ENCODE results near the gene TMEM225. TPM values are rescaled to one million over a fixed set of nuclear protein-coding genes. Genes with fewer than 3 reads are reported as not detected.

Gene TMEM225, protein sequence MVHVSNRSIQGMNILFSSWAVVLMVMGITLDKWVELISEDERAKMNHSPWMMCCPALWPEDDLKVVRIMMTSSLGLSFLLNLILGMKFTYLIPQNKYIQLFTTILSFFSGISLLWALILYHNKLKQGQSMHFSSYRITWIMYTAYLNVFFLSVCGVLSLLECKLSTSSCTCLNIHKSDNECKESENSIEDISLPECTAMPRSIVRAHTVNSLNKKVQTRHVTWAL
- not detected in 5 replicates for total RNA-seq (2022; extraction: Qiagen RNA extraction; ENCODE audit: low read depth)

DNA sequence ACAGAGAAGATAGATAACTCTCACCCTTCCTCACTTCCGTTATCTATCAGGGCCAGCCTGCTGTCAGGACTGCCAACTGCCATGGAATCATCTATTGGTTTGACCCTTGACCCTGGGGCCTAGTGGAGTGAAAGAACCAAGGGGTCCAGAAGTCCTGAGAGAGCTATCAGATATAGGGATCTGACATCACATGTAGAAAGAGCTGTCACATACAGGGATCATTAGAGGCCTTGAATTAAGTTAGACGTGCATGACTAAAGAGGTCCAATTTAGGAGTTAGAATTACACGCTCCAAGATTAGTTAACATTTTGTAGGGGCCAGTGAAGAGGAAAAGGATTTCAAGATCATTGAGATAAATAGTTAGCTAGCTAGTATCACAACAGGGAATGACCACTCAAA lies at the start of gene TMEM225:
Gene TMEM225 (minus strand): TSS at position 101 of the 400 bp plus-strand sequence. CDS start 245 bp downstream, outside the sequence.

DNA sequence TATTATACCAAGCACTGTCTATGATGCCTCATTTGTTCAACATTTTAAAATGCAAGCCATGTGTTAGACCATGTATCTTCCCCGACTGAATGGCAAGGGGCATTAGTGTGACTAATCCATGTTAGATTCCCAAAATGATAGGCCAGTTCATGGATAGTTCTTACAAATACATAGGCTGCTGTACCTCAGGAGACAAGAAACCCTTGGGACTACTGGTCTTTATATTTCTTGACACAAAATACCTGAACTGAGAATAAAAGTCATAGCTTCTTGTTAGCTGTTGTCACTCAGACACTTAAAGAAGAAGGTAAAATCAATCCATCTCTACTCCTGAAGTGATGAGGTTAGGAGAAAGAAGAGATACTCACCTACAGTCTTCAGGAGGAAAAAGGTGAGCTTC lies 16.4 kb upstream of the TMEM225 start, which contains the start of gene OR8D4:
Gene OR8D4 (plus strand): TSS at position 301 of the 400 bp plus-strand sequence. CDS start 4,265 bp downstream, outside the sequence.

Other genes with a start within 250 kb of the TMEM225 start
- 0.10 to 0.25 TPM (median 0.15 TPM) in 5 replicates for gene SCN3B, start 231.0 kb downstream of the TMEM225 start, total RNA-seq (2022; extraction: Qiagen RNA extraction; ENCODE audit: low read depth)
- gene ZNF202, start 144.0 kb downstream of the TMEM225 start, total RNA-seq (2022; extraction: Qiagen RNA extraction; ENCODE audit: low read depth), result 10.1 to 11.7 TPM (median 10.9 TPM) in 5 replicates
- not detected in 5 replicates for gene OR6X1, start 131.2 kb downstream of the TMEM225 start, total RNA-seq (2022; extraction: Qiagen RNA extraction; ENCODE audit: low read depth)
- gene OR6M1, start 79.3 kb downstream of the TMEM225 start, total RNA-seq (2022; extraction: Qiagen RNA extraction; ENCODE audit: low read depth), result not detected in 5 replicates
- not detected in 5 replicates for gene OR8D4, start 16.5 kb upstream of the TMEM225 start, total RNA-seq (2022; extraction: Qiagen RNA extraction; ENCODE audit: low read depth)
- gene OR4D5, start 53.9 kb upstream of the TMEM225 start, total RNA-seq (2022; extraction: Qiagen RNA extraction; ENCODE audit: low read depth), result not detected in 5 replicates
- gene OR6T1, start 58.2 kb upstream of the TMEM225 start, total RNA-seq (2022; extraction: Qiagen RNA extraction; ENCODE audit: low read depth), result not detected in 5 replicates
- gene OR10S1, start 92.1 kb upstream of the TMEM225 start, total RNA-seq (2022; extraction: Qiagen RNA extraction; ENCODE audit: low read depth), result not detected in 5 replicates
- not detected in 5 replicates for gene OR10G6, start 109.5 kb upstream of the TMEM225 start, total RNA-seq (2022; extraction: Qiagen RNA extraction; ENCODE audit: low read depth)
- not detected in 5 replicates for gene OR10G4, start 127.3 kb upstream of the TMEM225 start, total RNA-seq (2022; extraction: Qiagen RNA extraction; ENCODE audit: low read depth)
- gene OR10G9, start 137.3 kb upstream of the TMEM225 start, total RNA-seq (2022; extraction: Qiagen RNA extraction; ENCODE audit: low read depth), result not detected in 5 replicates
- not detected in 5 replicates for gene OR10G8, start 141.1 kb upstream of the TMEM225 start, total RNA-seq (2022; extraction: Qiagen RNA extraction; ENCODE audit: low read depth)
- gene OR10G7, start 155.7 kb upstream of the TMEM225 start, total RNA-seq (2022; extraction: Qiagen RNA extraction; ENCODE audit: low read depth), result not detected in 5 replicates
- gene VWA5A, start 229.8 kb upstream of the TMEM225 start, total RNA-seq (2022; extraction: Qiagen RNA extraction; ENCODE audit: low read depth), result 0.20 to 0.37 TPM (median 0.29 TPM) in 5 replicates